ENCODE results near the gene CDK18. TPM values are rescaled to one million over a fixed set of nuclear protein-coding genes. Genes with fewer than 3 reads are reported as not detected.

CDK18 gene
- total and polyA plus RNA-seq, 10 of the 15 experiments (the other 5 are each of a cell fraction or from before 2014, with no cell fraction given), result 0.13 to 4.4 (median 0.52) TPM; not detected in 2

DNA sequence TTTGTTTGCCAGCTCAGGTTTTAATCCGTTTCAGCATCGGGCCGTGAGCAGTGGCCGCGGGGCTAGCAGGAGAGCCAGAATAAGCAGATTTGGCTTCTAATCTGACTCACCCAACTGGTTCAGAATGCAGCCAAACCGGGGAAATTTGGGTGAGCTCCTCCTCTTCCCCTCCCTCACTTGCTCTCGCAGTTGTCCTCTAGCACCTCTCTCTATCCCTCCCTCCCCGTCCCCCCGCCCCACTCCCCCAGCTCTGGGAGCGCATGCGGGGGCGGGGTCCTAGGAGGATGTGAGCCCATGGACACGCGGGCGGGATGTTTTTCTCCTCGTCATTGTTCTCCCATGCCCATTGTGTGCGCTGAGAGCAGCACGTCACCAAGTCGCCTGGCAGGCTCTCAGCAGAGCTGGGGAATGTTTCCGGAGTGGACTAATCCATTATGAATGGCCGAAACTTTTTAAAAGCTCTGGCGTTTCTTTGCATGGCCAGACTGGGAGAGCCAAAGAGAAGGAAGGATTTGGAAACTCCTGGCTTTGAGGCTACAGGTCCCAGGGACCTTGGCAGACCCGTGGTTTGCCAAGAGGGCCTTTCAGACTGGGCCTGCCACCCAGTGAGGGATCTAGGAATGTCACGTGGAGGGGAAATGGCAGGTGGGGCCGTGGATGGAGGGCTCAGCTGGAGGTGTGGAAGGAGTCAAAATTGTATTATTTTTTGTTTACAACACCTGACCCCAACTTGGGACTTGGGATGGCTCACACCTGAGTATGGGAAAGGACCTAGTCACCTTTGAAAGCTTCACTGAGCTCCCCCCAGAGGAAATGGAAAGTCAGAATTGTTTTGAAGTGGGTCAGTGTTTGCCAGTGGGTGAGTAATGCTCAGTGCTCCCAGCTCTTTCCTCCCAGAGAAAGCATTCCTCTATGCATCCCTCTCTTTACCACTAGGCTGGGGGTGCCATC, 39.2 kb downstream of the CDK18 start:
- TF ChIP-seq BHLHE40 (IDR thresholded peaks at IDR 0.05; ENCODE audit: borderline replicate concordance in 1 of 2, low read depth in 2 of 2, low read length in 1 of 2), result peak in 1 of 2 experiments; percentile 5; a peak in 1 of 4 replicates
- 0 out of 4 replicates have a peak, but pooled peaks of 1 of the 2 experiments have one; percentile 10 for TF ChIP-seq IKZF2 (IDR thresholded peaks at IDR 0.05)
- no peak for TF ChIP-seq TARDBP (IDR thresholded peaks at IDR 0.05; ENCODE audit: borderline replicate concordance)
- TF ChIP-seq, protein P1, sequence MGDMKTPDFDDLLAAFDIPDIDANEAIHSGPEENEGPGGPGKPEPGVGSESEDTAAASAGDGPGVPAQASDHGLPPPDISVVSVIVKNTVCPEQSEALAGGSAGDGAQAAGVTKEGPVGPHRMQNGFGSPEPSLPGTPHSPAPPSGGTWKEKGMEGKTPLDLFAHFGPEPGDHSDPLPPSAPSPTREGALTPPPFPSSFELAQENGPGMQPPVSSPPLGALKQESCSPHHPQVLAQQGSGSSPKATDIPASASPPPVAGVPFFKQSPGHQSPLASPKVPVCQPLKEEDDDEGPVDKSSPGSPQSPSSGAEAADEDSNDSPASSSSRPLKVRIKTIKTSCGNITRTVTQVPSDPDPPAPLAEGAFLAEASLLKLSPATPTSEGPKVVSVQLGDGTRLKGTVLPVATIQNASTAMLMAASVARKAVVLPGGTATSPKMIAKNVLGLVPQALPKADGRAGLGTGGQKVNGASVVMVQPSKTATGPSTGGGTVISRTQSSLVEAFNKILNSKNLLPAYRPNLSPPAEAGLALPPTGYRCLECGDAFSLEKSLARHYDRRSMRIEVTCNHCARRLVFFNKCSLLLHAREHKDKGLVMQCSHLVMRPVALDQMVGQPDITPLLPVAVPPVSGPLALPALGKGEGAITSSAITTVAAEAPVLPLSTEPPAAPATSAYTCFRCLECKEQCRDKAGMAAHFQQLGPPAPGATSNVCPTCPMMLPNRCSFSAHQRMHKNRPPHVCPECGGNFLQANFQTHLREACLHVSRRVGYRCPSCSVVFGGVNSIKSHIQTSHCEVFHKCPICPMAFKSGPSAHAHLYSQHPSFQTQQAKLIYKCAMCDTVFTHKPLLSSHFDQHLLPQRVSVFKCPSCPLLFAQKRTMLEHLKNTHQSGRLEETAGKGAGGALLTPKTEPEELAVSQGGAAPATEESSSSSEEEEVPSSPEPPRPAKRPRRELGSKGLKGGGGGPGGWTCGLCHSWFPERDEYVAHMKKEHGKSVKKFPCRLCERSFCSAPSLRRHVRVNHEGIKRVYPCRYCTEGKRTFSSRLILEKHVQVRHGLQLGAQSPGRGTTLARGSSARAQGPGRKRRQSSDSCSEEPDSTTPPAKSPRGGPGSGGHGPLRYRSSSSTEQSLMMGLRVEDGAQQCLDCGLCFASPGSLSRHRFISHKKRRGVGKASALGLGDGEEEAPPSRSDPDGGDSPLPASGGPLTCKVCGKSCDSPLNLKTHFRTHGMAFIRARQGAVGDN (IDR thresholded peaks at IDR 0.05), result peak; percentile 14; the same call in 1 of the 2 replicates
- 0 out of 2 replicates have a peak, but pooled peaks have one; percentile 19 for TF ChIP-seq ATF7 (IDR thresholded peaks at IDR 0.05; ENCODE audit: low read depth)
- no peak for TF ChIP-seq YBX1 (IDR thresholded peaks at IDR 0.05)
- no TSS peak for BruUV-seq (replicated peaks)

More for the DNA sequence above, 39.2 kb downstream of the CDK18 start:
- H3K36me3 ChIP-seq (ENCODE audit: control insufficient read depth in 2 of 2, insufficient read depth in 2 of 2, low read length in 1 of 2), result no peaks in the 10 kb centered on the region
- no peaks in the 10 kb centered on the region for H4K20me1 ChIP-seq (ENCODE audit: control insufficient read depth, insufficient read depth)
- DNase-seq (ENCODE audit: low read depth, low spot score) (no peak), FAIRE-seq (peak; percentile 65), ATAC-seq (peak; percentile 82)
- ChIA-PET POLR2A (no interaction called here), CTCF (interaction anchor here (0.7 to 2.2 kb wide), 11 partner anchors 15 to 115 kb away, joined by 3 to 9 read pairs (median 4); no protein-coding TSS in a partner anchor), SMC1A (ENCODE audit: uncharacterized antibody, unreplicated experiment) (interaction anchor here (0.6 to 2.3 kb wide), 6 partner anchors 12 to 117 kb away, joined by 3 to 6 read pairs (median 3); no protein-coding TSS in a partner anchor), RAD21 (ENCODE audit: unreplicated experiment) (interaction anchor here (0.7 to 2.0 kb wide), 11 partner anchors 14 to 434 kb away, joined by 3 to 7 read pairs (median 4); no protein-coding TSS in a partner anchor)
- no peak overlapping the region for H3K4me3 ChIP-seq
- no peak overlapping the region for H3K4me2 ChIP-seq (ENCODE audit: control insufficient read depth, insufficient read depth)
- H3K9me3 ChIP-seq (replicated peaks; ENCODE audit: control insufficient read depth, insufficient read depth, low read length), result no peaks in the 10 kb centered on the region
- in situ Hi-C loops (cut with MboI), result no loop called here
- H2AFZ ChIP-seq (ENCODE audit: control insufficient read depth, low read depth, low read length), result no peak overlapping the region
- WGBS (ENCODE audit: insufficient coverage, insufficient replicate concordance, low lambda C conversion rate, missing lambda C conversion rate), result 4% methylated on average over 20 of the region's 25 CpGs
- peaks cover 3% of the 10 kb centered on the region for H3K4me1 ChIP-seq (ENCODE audit: control insufficient read depth, insufficient read depth, low read length)
- H3K27me3 ChIP-seq (replicated peaks in 1 of 2; ENCODE audit: control insufficient read depth in 2 of 2, insufficient read depth in 2 of 2, low read length in 1 of 2), result peaks cover 2 to 4% of the 10 kb centered on the region in 2 experiments; a peak in 3 of 4 replicates
- no peak overlapping the region for H3K9ac ChIP-seq (ENCODE audit: control insufficient read depth, insufficient read depth, low read length)
- intact Hi-C loops (cut with micrococcal nuclease; ENCODE audit: unreplicated experiment), result no loop called here
- no peaks in the 10 kb centered on the region for H3K79me2 ChIP-seq (ENCODE audit: control insufficient read depth, insufficient read depth, low read length)
- no peak overlapping the region for H3K27ac ChIP-seq (ENCODE audit: control insufficient read depth, insufficient read depth)

Data from GM12878 (cell line).